Sciatic nerve (tissue), 2 donors: ENCODE data around the gene SNAP25. TPM values are rescaled to one million over a fixed set of nuclear protein-coding genes. Genes with fewer than 3 reads are reported as not detected.

Experiments used
- ATAC-seq: fragments of 200-7000 bp; cut with Tn5 transposase; one replicate; pipeline ENCODE4 v1.9.1; 2020; ENCODE audit warnings: mild to moderate bottlenecking, moderate library complexity
- DNase-seq: peaks from one replicate; pipeline ENCODE4 v3.0.0-alpha.2; 2020; ENCODE audit warnings: low spot score
- intact Hi-C: fragments of 100-400 bp; cut with DNase I; formaldehyde crosslinking; loops from one replicate; pipeline ENCODE4 v1.14.2; 2022
- total RNA-seq: library from RNA; stranded (reverse); fragmentation: NEBNext Ultra II Directional; extraction: Animal tissue kit (Norgen Biotek cat#: 25700); gene quantifications from one replicate; pipeline ENCODE4 v1.2.1, GENCODE V29; 2021
- donor health status: DM: no; HTN: no; CAD: no.
- donor health status: DM: no; HTN: no; CAD: no.

Gene SNAP25
- total RNA-seq, 1 donor from 2014 or later = 2.5 TPM

DNA sequence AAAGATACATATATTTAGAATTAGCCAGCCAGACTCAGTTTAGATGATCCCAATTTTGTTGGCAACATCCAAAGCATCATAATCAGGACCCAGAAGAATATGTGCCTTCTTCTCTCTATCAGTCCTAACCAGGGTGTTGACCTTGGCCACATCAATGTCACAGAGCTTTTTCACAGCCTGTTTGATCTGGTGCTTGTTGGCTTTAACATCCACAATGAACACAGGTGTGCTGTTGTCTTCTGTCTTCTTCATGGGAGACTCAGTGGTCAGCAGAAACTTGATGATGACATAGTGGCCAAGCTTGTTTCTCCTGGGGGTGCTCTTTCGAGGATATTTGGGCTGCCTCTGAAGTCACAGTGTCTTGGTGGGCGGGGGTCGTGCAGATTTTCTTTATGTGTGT is 130.5 kb downstream of the SNAP25 start:
- intact Hi-C loops = no loop called here
- DNase-seq = no peak
- ATAC-seq = no peak

DNA sequence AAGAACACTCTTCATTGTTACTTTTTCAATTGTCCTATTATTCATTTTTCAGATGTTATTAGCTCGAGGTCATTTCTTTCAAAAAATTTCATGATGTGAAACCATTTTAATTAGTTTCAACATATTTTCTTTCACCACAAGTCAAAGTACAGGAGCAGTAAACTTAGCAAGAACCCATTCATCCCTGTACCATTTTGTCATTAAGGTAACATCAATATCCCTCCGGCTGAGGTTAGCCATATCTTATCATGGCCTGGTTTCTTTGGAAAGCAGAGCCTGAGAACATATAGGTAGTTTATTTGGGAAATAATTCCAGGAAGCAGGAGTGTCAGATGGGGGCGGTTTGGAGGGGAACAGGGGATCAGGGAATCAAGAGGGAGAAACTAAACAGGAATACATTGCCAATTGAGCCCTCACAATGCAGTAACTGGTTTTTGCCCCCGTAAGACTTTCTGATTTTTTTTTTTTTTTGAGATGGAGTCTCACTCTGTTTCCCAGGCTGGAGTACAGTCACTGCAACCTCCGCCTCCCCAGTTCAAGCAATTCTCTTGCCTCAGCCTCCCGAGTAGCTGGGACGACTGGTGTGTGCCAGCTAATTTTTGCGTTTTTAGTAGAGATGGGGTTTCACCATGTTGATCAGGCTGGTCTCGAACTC is 131.7 kb downstream of the SNAP25 start:
- intact Hi-C loops = no loop called here
- ATAC-seq (no peak), DNase-seq (no peak)

DNA sequence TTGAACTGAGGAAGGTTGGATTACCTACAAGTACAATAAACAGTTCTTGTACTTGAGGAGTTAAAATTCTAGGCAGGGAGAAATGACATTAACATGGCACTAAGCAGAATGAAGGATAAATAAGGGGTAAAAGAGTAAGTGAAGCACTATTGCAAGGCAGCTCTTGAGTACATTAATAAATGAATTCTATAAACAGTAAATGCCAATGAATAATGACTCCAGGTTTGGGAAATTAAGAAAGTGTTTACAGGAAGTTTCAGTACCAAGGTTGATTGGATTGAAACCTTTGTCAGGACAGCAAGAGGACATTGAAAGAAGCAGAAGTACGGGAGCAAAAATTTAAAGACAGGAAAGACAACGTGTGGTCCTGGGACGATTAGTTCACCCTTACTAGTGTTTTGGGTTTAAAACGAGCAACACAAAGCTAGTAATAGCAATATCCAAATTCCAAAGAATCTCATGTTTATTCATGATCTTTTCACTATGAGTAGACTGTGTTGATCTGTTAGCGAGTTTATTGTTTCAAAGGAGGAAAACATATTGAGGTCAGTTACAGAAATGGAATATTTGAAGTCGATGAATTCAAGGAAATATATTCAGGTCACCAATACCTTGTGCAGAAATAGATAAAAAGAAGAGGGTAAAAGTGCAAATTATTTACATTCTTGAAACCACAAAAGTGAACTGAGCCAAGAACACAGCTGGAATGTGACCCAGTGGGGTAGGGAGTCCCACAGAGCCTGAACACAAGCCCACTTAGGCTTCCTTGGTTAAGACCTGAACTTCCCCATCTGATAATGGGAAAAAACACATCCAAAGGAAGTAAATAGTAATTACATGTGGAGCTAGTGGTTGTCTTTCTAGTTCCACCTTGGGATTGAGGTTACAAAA is 134.5 kb downstream of the SNAP25 start:
- intact Hi-C loops = no loop called here
- no peak for DNase-seq
- ATAC-seq = no peak

- no peak for ATAC-seq
- DNase-seq = no peak
- intact Hi-C loops = no loop called here
These were observed 138.0 kb downstream of the SNAP25 start for GRCh38 chr20:10356628-10357027.

Other genes starting within 250 kb of the SNAP25 start
- 1.6 TPM for gene ANKEF1, start 183.8 kb upstream of the SNAP25 start, total RNA-seq
- gene MKKS, start 215.4 kb downstream of the SNAP25 start, total RNA-seq = 15.0 TPM
- gene SLX4IP, start 216.5 kb downstream of the SNAP25 start, total RNA-seq = 4.6 TPM